ENCODE results near the gene MAGEA4. TPM values are rescaled to one million over a fixed set of nuclear protein-coding genes. Genes with fewer than 3 reads are reported as not detected.

Gene MAGEA4
- total RNA-seq, 8 experiments from 2014 or later = 0.08 to 0.28 (median 0.19) TPM; not detected in 4

DNA sequence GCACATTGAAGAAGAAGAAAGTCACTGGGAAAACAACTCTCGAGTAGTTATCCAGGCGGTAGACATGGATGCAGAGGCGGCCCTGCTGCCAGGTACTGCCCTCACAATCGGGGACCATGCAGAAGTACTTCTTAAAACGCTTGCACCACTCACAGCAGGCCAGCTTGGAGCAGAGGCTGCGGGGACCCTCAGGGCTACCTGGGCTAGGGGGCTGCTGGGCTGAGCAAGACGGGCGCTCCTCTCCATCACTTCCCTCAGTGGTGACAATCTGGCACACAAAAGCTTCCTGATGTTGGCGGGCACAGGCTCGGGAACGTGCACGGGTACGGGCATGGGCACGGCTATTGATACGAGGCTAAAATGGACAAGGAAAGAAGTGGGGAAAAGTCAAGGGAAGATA is 42.0 kb downstream of the MAGEA4 start:
- no peak overlapping the region for H3K27ac ChIP-seq
- no peak overlapping the region for H3K4me3 ChIP-seq
- no peak for ATAC-seq (replicated peaks in 6 of 8)
- no peaks in the 10 kb centered on the region for H3K4me1 ChIP-seq (replicated peaks in 1 of 2)
- in situ Hi-C loops (cut with MboI; ENCODE audit: low pct_unique_long_range_greater_than_20kb in 2 of 9, low sequenced_read_pairs in 9 of 9, unreplicated experiment in 9 of 9) = no loop called here
- WGBS, 10 experiments = 65 to 66% methylated on average over 4 to 7 of the region's 15 CpGs; no CpG with 5 or more reads in 8 of the 10 experiments

DNA sequence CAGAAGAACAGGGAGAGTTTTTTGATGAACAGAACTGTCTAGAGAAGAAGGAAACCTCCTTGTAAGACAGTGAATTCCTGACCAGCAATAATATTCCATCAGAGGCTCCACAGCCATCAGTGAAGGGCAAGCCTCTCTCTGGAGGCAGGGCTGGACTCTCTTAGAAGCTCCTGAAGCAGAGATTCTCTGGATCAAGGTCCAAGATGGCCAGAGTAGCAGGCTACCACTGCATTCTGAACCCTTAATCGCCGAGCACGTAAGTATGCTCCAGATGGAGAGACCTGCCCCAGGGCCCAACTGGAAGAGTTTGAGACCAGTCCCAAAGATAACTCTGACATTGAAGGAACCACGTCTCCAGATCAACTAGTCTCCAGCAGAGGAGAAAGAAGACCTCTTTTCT is 45.4 kb downstream of the MAGEA4 start:
- no CpG with 5 or more reads among the region's 4 CpGs for WGBS, 10 experiments
- in situ Hi-C loops (cut with MboI; ENCODE audit: low pct_unique_long_range_greater_than_20kb in 2 of 9, low sequenced_read_pairs in 9 of 9, unreplicated experiment in 9 of 9) = no loop called here
- H3K27ac ChIP-seq = no peak overlapping the region
- no peak for ATAC-seq (replicated peaks in 6 of 8)
- no peak overlapping the region for H3K4me3 ChIP-seq
- H3K4me1 ChIP-seq (replicated peaks in 1 of 2) = no peaks in the 10 kb centered on the region

DNA sequence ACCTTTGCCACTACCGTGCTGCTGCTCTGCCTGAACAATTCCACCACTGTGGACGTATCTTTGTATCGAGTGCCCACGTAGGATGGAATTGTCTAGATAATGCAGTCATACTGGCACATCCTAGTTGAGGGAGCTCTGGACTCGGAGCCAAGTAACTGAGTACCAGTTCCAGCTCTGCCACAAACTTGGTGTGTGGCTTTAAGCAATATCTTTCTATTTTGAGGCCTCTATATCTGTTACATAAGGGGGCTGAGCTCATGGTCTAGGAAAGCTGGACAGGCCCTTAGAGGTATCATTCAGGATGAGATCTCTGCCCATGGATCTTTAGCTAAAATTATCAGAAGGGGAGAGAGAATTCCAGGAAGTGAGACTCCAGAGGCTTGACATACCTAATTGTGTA is 49.3 kb downstream of the MAGEA4 start:
- in situ Hi-C loops (cut with MboI; ENCODE audit: low pct_unique_long_range_greater_than_20kb in 2 of 9, low sequenced_read_pairs in 9 of 9, unreplicated experiment in 9 of 9) = no loop called here
- no peak overlapping the region for H3K27ac ChIP-seq
- no peak overlapping the region for H3K4me3 ChIP-seq
- no peaks in the 10 kb centered on the region for H3K4me1 ChIP-seq (replicated peaks in 1 of 2)
- WGBS, 10 experiments = 19 to 100% (median 80%) methylated on average over 1 to 4 of the region's 5 CpGs; no CpG with 5 or more reads in 5 of the 10 experiments
- no peak for ATAC-seq (replicated peaks in 6 of 8)

DNA sequence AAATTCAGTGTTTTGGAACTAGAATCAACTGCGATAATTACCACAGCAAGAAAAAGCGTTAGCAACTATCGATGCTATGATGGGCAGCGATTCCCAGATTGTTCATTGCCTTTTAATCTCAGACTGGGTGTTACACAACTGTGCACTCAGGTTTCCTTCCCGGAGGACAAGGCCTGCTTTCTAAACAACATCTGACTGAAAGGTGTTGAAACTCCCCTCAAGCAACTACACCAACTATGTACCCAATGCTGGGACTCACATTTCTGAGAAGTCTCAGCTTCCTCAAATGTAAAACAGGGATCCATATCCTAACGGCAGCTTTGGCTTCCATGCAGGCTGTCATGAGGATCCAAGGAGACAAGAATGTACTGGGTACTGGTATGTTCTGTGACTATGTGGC is 53.5 kb downstream of the MAGEA4 start:
- no peak for ATAC-seq (replicated peaks in 6 of 8)
- in situ Hi-C loops (cut with MboI; ENCODE audit: low pct_unique_long_range_greater_than_20kb in 2 of 9, low sequenced_read_pairs in 9 of 9, unreplicated experiment in 9 of 9) = no loop called here
- WGBS, 10 experiments = 90% methylated on average over 1 of the region's 6 CpGs; no CpG with 5 or more reads in 9 of the 10 experiments
- H3K4me3 ChIP-seq = no peak overlapping the region
- H3K4me1 ChIP-seq (replicated peaks in 1 of 2) = no peaks in the 10 kb centered on the region
- no peak overlapping the region for H3K27ac ChIP-seq

DNA sequence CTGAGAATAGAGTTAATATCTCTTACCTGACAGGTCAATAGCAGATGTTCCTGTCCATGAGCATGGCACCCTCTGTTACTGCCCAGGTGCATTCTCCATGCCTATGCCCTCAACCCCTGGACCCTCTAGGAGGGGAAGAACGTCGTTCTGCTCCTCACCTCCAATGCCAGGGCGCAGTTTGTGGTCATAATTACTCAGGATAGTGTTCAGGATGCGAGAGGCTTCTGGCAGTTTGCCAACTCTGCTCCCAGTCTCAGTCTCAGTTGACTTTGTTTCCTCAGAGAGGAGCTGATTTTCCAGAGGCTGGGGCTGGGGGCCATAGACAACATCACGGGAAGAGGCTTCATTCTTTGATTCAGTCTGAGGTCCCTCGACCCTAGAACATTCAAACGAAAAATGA is 57.3 kb downstream of the MAGEA4 start:
- in situ Hi-C loops (cut with MboI; ENCODE audit: low pct_unique_long_range_greater_than_20kb in 2 of 9, low sequenced_read_pairs in 9 of 9, unreplicated experiment in 9 of 9) = no loop called here
- no peak overlapping the region for H3K27ac ChIP-seq
- ATAC-seq (replicated peaks in 6 of 8) = no peak
- H3K4me1 ChIP-seq (replicated peaks in 1 of 2) = no peaks in the 10 kb centered on the region
- WGBS, 10 experiments = 43 to 100% methylated on average over 1 to 4 of the region's 7 CpGs; no CpG with 5 or more reads in 8 of the 10 experiments
- no peak overlapping the region for H3K4me3 ChIP-seq

DNA sequence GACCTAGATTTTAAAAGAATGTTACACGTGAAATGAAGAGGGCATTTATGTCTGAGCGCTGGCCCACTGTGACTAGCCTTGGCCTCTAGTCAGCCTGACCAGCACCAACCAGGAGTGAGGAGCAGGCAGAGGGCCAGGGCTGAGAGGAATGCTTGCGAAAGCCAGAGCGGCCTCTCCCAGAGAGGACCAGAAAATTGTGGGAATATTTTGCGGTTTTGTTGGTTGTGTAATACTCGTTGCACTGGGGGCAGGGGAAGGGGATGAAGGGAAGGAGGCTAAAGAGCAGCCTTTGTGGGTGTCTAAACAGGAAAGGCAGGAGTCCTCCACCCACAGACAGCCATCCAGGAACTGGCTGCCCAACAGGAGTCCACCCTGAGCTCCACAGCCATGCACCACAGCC is 58.0 kb downstream of the MAGEA4 start:
- no peak overlapping the region for H3K4me3 ChIP-seq
- H3K27ac ChIP-seq = no peak overlapping the region
- 34 to 50% methylated on average over 4 to 5 of the region's 6 CpGs; no CpG with 5 or more reads in 8 of the 10 experiments for WGBS, 10 experiments
- in situ Hi-C loops (cut with MboI; ENCODE audit: low pct_unique_long_range_greater_than_20kb in 2 of 9, low sequenced_read_pairs in 9 of 9, unreplicated experiment in 9 of 9) = no loop called here
- H3K4me1 ChIP-seq (replicated peaks in 1 of 2) = no peaks in the 10 kb centered on the region
- peak in 3 of 8 experiments; percentile 19 to 71 (median 58) for ATAC-seq (replicated peaks in 6 of 8)

DNA sequence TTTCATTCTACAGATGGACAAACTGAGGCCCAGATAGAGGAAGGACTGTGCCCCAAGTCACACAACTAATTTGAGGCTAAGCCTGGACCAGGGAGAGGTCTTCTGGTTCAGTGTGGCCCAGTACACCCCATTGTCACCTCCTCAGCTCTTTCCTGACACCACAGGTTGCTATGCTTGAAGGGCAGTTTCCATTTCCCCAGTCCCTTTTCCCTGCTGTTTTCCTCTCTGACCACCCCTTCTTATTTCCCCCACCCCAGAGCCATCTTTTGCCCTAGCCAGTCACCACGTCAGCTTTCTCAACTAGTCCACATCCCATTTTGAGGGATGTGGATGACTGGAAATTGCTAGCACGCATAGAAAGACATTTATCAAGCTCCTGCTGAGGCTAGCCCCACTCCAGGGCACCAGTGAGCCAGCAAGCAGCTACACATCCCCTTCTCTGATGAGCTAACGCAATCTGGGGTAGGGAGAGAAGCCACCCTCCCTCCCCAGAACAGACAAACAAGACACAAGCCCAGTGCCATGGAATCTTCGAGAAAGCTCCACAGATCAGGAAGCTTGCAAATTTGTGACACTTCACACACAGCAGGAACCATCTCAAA is 60.5 kb downstream of the MAGEA4 start:
- no peaks in the 10 kb centered on the region for H3K4me1 ChIP-seq (replicated peaks in 1 of 2)
- ATAC-seq (replicated peaks in 6 of 8) = no peak
- no peak overlapping the region for H3K27ac ChIP-seq
- no peak overlapping the region for H3K4me3 ChIP-seq
- WGBS, 10 experiments = 71% methylated on average over 3 of the region's 4 CpGs; no CpG with 5 or more reads in 9 of the 10 experiments
- in situ Hi-C loops (cut with MboI; ENCODE audit: low pct_unique_long_range_greater_than_20kb in 2 of 9, low sequenced_read_pairs in 9 of 9, unreplicated experiment in 9 of 9) = no loop called here

DNA sequence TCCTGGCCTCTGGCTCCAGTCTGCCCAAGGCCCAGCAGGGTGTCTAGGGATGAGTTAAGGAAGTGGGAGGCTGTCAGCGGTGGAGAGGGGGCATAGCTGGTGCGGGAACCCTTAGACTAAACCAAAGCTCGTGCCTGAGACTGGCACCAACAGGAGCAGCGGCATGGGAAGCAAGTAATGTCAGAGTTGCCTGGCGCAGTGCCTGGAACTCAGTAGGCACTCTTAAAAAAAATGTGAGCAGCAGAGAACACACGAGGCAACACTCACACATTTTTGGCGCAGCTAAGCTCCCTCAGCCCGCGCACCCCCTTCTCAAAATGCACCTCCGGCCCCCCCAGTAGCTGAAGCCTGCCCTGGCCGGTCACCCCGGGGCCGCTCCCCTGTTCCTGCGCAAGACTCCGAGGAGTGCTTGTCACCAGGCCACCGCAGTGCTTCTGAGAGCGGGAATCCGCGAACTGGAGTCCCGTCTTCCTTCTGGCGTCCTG is 61.2 kb downstream of the MAGEA4 start:
- peak overlapping the region in 4 of 5 donors; percentile 28 to 35 (median 31) for H3K4me3 ChIP-seq
- in situ Hi-C loops (cut with MboI; ENCODE audit: low pct_unique_long_range_greater_than_20kb in 2 of 9, low sequenced_read_pairs in 9 of 9, unreplicated experiment in 9 of 9) = no loop called here
- H3K27ac ChIP-seq = no peak overlapping the region
- 0% methylated on average over 3 of the region's 21 CpGs; no CpG with 5 or more reads in 9 of the 10 experiments for WGBS, 10 experiments
- H3K4me1 ChIP-seq (replicated peaks in 1 of 2) = no peaks in the 10 kb centered on the region
- ATAC-seq (replicated peaks in 6 of 8) = peak in 5 of 8 experiments; percentile 9 to 44 (median 22)

Other genes starting within 250 kb of the MAGEA4 start
- 1 to 10 TPM in 5 of 8 experiments, under 1 TPM in 3; 0.27 to 2.3 (median 1.5) TPM for gene PRRG3, start 217.4 kb upstream of the MAGEA4 start, total RNA-seq
- 1 to 10 TPM in 2 of 8 experiments, under 1 TPM in 1, not detected in 5; 0.70 to 8.8 (median 1.1) TPM for gene FATE1, start 196.9 kb upstream of the MAGEA4 start, total RNA-seq
- under 1 TPM in 3 of 8 experiments, not detected in 5; 0.04 to 0.38 (median 0.31) TPM for gene CNGA2, start 178.1 kb upstream of the MAGEA4 start, total RNA-seq
- gene GABRE, start 61.8 kb downstream of the MAGEA4 start, total RNA-seq = 10 to 100 TPM in 3 of 8 experiments, 1 to 10 TPM in 1, under 1 TPM in 4; 0.16 to 40.0 (median 3.3) TPM
- gene MAGEA10, start 225.7 kb downstream of the MAGEA4 start, total RNA-seq = under 1 TPM in 2 of 8 experiments, not detected in 6; 0.08 to 0.42 TPM